GM23248 (cell line): ENCODE measurements around the gene ENTPD5.

ENCODE experiments used
- EZH2 ChIP-seq: fragments of 200-600 bp; sonication (generic); IDR thresholded peaks from 2 replicates; pipeline ENCODE4 v1.6.1; 2018; ENCODE audit warnings: antibody characterized with exemption, mild to moderate bottlenecking; ENCODE audit not compliant: insufficient read depth, poor library complexity, severe bottlenecking
- EZH2phosphoT487 ChIP-seq: fragments of 200-600 bp; sonication (generic); IDR thresholded peaks from 2 replicates; pipeline ENCODE4 v1.6.1; 2018; ENCODE audit warnings: antibody characterized with exemption, moderate library complexity, mild to moderate bottlenecking, low read depth; ENCODE audit not compliant: insufficient read depth

DNA sequence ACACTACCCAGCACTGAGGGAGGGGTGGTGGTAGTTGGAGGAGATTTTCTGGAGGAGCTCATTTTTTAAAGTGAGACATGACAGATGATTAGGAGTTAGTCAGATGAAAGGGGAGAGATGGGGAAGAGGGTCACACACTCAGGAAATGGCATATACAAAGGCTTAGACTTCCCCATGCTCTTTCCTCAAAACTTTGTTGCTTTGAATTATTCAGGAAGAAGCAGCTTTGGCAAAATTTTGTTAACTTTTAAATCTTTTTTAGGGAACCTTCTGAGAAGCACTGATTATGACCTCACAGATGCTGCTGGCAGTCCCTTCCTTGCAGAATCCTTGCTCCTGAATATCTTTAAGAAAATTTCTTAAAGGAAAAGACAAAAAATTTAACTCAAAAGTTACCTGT is 45.3 kb upstream of the ENTPD5 start:
- no peak for TF ChIP-seq EZH2phosphoT487
- TF ChIP-seq EZH2: no peak
